GM12878 (cell line): ENCODE measurements around the gene MRGPRF. TPM values are rescaled to one million over a fixed set of nuclear protein-coding genes. Genes with fewer than 3 reads are reported as not detected.

Experiments used
- ATAC-seq: fragments of 200-7000 bp; cut with Tn5 transposase; 3 replicates; pipeline ENCODE4 v1.9.1; 2020; ENCODE audit warnings: mild to moderate bottlenecking, moderate library complexity
- BruUV-seq: library from RNA; stranded (reverse); fragments of 400-500 nt; replicated peaks from 2 replicates; lab custom pipeline; 2021; lab: Mats Ljungman, UMichigan
- CTCF ChIA-PET: fragments of 300-600 bp; sonication (Branson Sonifier 250); formaldehyde crosslinking; extraction: SDS; loops from one replicate; lab custom pipeline; 2021; ENCODE audit warnings: inconsistent platforms; lab: Yijun Ruan, JAX
- POLR2A ChIA-PET: fragments of 350-600 bp; formaldehyde crosslinking; extraction: SDS; loops from one replicate; lab custom pipeline; 2021; ENCODE audit warnings: inconsistent platforms; lab: Charles Lee
- RAD21 ChIA-PET: fragments of 300-600 bp; sonication (Branson Sonifier 250); formaldehyde crosslinking; loops from one replicate; lab custom pipeline; 2023; ENCODE audit warnings: antibody characterized with exemption; ENCODE audit not compliant: unreplicated experiment; lab: Charles Lee
- SMC1A ChIA-PET: fragments of 300-600 bp; sonication (Branson Sonifier 250); formaldehyde crosslinking; loops from one replicate; lab custom pipeline; 2023; ENCODE audit not compliant: unreplicated experiment, uncharacterized antibody; lab: Charles Lee
- DNase-seq: peaks from one replicate; pipeline ENCODE4 v3.0.0-alpha.2; 2011; ENCODE audit warnings: low read depth, low spot score
- FAIRE-seq: peaks from 3 replicates; lab custom pipeline; 2011; peaks lifted over from hg19 to GRCh38; lab: Jason Lieb, UNC
- H2AFZ ChIP-seq: 2 replicates; pipeline ENCODE4 v1.6.0; 2011; ENCODE audit warnings: low read depth, low read length, control low read depth; ENCODE audit not compliant: control insufficient read depth
- H3K27ac ChIP-seq: 2 replicates; pipeline ENCODE4 v1.5.1; 2011; ENCODE audit warnings: control low read depth; ENCODE audit not compliant: control insufficient read depth, insufficient read depth
- H3K27me3 ChIP-seq, 2 experiments: replicated peaks in 1 of 2; 2 replicates each; pipeline versions ENCODE4 v1.6.0 to v1.6.1; 2011; ENCODE audit warnings: low read length in 1 of 2; ENCODE audit not compliant: control insufficient read depth in 2 of 2, insufficient read depth in 2 of 2
- H3K36me3 ChIP-seq, 2 experiments: 2 replicates each; pipeline ENCODE4 v1.5.1; 2011; ENCODE audit warnings: low read length in 1 of 2; ENCODE audit not compliant: control insufficient read depth in 2 of 2, insufficient read depth in 2 of 2
- H3K4me1 ChIP-seq: 2 replicates; pipeline ENCODE4 v1.6.1; 2011; ENCODE audit warnings: mild to moderate bottlenecking, low read length, moderate library complexity, mixed read lengths; ENCODE audit not compliant: control insufficient read depth, insufficient read depth
- H3K4me2 ChIP-seq: 2 replicates; pipeline ENCODE4 v1.6.0; 2011; ENCODE audit warnings: control low read depth; ENCODE audit not compliant: control insufficient read depth, insufficient read depth
- H3K4me3 ChIP-seq: fragments of 200-600 bp; sonication (generic); 2 replicates; pipeline ENCODE4 v1.5.1; 2016
- H3K79me2 ChIP-seq: 2 replicates; pipeline ENCODE4 v1.6.0; 2011; ENCODE audit warnings: low read length; ENCODE audit not compliant: control insufficient read depth, insufficient read depth
- H3K9ac ChIP-seq: 2 replicates; pipeline ENCODE4 v1.8.0; 2011; ENCODE audit warnings: low read length, control low read depth, mixed read lengths; ENCODE audit not compliant: control insufficient read depth, insufficient read depth
- H3K9me3 ChIP-seq: replicated peaks from 3 replicates; pipeline ENCODE4 v1.5.1; 2011; ENCODE audit warnings: mild to moderate bottlenecking, low read length; ENCODE audit not compliant: control insufficient read depth, insufficient read depth
- H4K20me1 ChIP-seq: 2 replicates; pipeline ENCODE4 v1.6.0; 2011; ENCODE audit not compliant: control insufficient read depth, insufficient read depth
- ASH2L ChIP-seq: fragments of 300-600, 200-600 bp; sonication (generic); IDR thresholded peaks from 2 replicates; pipeline ENCODE4 v1.6.1; 2017; ENCODE audit warnings: low read depth, mild to moderate bottlenecking, borderline replicate concordance
- BMI1 ChIP-seq: fragments of 450-650 bp; IDR thresholded peaks from 2 replicates; pipeline ENCODE4 v1.6.1; 2016; ENCODE audit warnings: mild to moderate bottlenecking, moderate library complexity, borderline replicate concordance
- EP300 ChIP-seq, 2 experiments: fragments of 150-350 bp in 1 of 2; IDR thresholded peaks; 2 replicates each; pipeline ENCODE4 v1.6.1; 2011 to 2012; ENCODE audit warnings: low read depth in 2 of 2, low read length in 2 of 2, borderline replicate concordance in 1 of 2, improper control_type of control experiment in 1 of 2, inconsistent platforms in 1 of 2; ENCODE audit not compliant: control insufficient read depth in 1 of 2
- NFIC ChIP-seq: IDR thresholded peaks from 2 replicates; pipeline ENCODE4 v1.6.1; 2012; ENCODE audit warnings: low read depth, mild to moderate bottlenecking, inconsistent platforms, low read length, moderate library complexity
- POLR2AphosphoS2 ChIP-seq: IDR thresholded peaks from 2 replicates; pipeline ENCODE4 v1.6.1; 2011; ENCODE audit warnings: low read depth, mild to moderate bottlenecking, low read length, improper control_type of control experiment, moderate library complexity
- SMAD5 ChIP-seq: IDR thresholded peaks from 2 replicates; pipeline ENCODE4 v1.6.1; 2016; ENCODE audit warnings: antibody characterized with exemption, low read depth
- SMARCA5 ChIP-seq: fragments of 450-650 bp; IDR thresholded peaks from 2 replicates; pipeline ENCODE4 v1.6.1; 2017; ENCODE audit warnings: mild to moderate bottlenecking
- SRF ChIP-seq, 2 experiments: IDR thresholded peaks; 2 replicates each; pipeline ENCODE4 v1.6.1; 2011; ENCODE audit warnings: low read depth in 2 of 2, low read length in 2 of 2, mild to moderate bottlenecking in 1 of 2, moderate library complexity in 1 of 2
- WRNIP1 ChIP-seq: IDR thresholded peaks from 2 replicates; pipeline ENCODE4 v1.6.1; 2011; ENCODE audit warnings: low read depth, low read length, improper control_type of control experiment, borderline replicate concordance
- ZNF384 ChIP-seq: IDR thresholded peaks from 2 replicates; pipeline ENCODE4 v1.6.1; 2012; ENCODE audit warnings: low read depth, mild to moderate bottlenecking, low read length, improper control_type of control experiment, borderline replicate concordance
- WGBS: methylation state at CpG from one replicate; pipeline ENCODE4 v1.1.6; 2016; ENCODE audit warnings: low lambda C conversion rate; ENCODE audit not compliant: insufficient replicate concordance, insufficient coverage; ENCODE audit errors: missing lambda C conversion rate; 5-methylcytosine and 5-hydroxymethylcytosine counted together
- in situ Hi-C: fragments of 300-500 bp; cut with MboI; formaldehyde crosslinking; loops from 9 replicates; pipeline ENCODE4 v1.14.3; 2018; ENCODE audit warnings: mixed read lengths
- intact Hi-C: fragments of 100-400 bp; cut with micrococcal nuclease; formaldehyde crosslinking; loops from one replicate; pipeline ENCODE4 v1.14.2; 2022; ENCODE audit not compliant: unreplicated experiment
- polyA plus RNA-seq, 11 experiments: library from polyadenylated mRNA; depleted of rRNA in 4 of 11; unstranded in 6 of 11; stranded (reverse) in 5 of 11; fragments of >200 nt; fragmentation: Nextera tagmentation in 4 of 11; fragmentation: Illumina TruSeq in 1 of 11; extraction: Ambion mirVana in 4 of 11; extraction: Trizol in 1 of 11; gene quantifications; 1 replicate in 1 of 11; 2 replicates in 10 of 11; pipeline versions ENCODE4 v1.2.1 to v1.2.3, GENCODE V29; 2011 to 2016; ENCODE audit warnings: inconsistent platforms in 2 of 11, missing spikeins in 2 of 11, low read depth in 1 of 11
- total RNA-seq, 4 experiments: library from RNA; depleted of rRNA in 3 of 4; stranded (reverse); fragments of >200 nt in 3 of 4; fragmentation: Illumina TruSeq in 1 of 4; extraction: Trizol in 1 of 4; gene quantifications; 2 replicates each; pipeline versions ENCODE4 v1.2.1 to v1.2.3, GENCODE V29; 2013 to 2021
- TF ChIP-seq, protein P1 (sequence below): IDR thresholded peaks from 2 replicates; pipeline ENCODE4 v1.6.1; 2012; ENCODE audit warnings: low read length, inconsistent platforms
- TF ChIP-seq, protein P2 (sequence below): IDR thresholded peaks from 2 replicates; pipeline ENCODE4 v1.6.1; 2011; ENCODE audit warnings: low read depth, mild to moderate bottlenecking, low read length, moderate library complexity, borderline replicate concordance; ENCODE audit errors: extremely low read depth
- TF ChIP-seq, protein P3 (sequence below): fragments of 450-650 bp; IDR thresholded peaks from 2 replicates; pipeline ENCODE4 v1.6.1; 2016; ENCODE audit warnings: mild to moderate bottlenecking

MRGPRF gene
- total and polyA plus RNA-seq, 10 of the 15 experiments (the other 5 are each of a cell fraction or from before 2014, with no cell fraction given): not detected

GRCh38 chr11:68994894-68995285 is 18.2 kb downstream of the MRGPRF start:
- intact Hi-C loops (no loop called here), in situ Hi-C loops (no loop called here)
- TF ChIP-seq BMI1 (no peak), ZNF384 (no peak), SMARCA5 (no peak)
- TF ChIP-seq, protein P1, sequence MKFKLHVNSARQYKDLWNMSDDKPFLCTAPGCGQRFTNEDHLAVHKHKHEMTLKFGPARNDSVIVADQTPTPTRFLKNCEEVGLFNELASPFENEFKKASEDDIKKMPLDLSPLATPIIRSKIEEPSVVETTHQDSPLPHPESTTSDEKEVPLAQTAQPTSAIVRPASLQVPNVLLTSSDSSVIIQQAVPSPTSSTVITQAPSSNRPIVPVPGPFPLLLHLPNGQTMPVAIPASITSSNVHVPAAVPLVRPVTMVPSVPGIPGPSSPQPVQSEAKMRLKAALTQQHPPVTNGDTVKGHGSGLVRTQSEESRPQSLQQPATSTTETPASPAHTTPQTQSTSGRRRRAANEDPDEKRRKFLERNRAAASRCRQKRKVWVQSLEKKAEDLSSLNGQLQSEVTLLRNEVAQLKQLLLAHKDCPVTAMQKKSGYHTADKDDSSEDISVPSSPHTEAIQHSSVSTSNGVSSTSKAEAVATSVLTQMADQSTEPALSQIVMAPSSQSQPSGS: no peak
- Histone ChIP-seq H3K27ac (no peak overlapping the region), H3K4me1 (no peaks in the 10 kb centered on the region), H3K4me3 (no peak overlapping the region), H3K36me3 (no peaks in the 10 kb centered on the region), H4K20me1 (no peaks in the 10 kb centered on the region), H3K79me2 (no peaks in the 10 kb centered on the region), H3K9ac (no peak overlapping the region), H3K9me3 (no peaks in the 10 kb centered on the region), H3K4me2 (no peak overlapping the region), H2AFZ (no peak overlapping the region), H3K27me3 (0 out of 4 replicates have a peak, but pooled peaks cover 0 to 3% of the 10 kb centered on the region in 2 experiments)
- ChIA-PET RAD21 (no interaction called here), SMC1A (no interaction called here), POLR2A (no interaction called here), CTCF (no interaction called here)
- FAIRE-seq: no peak
- 11% methylated on average over 6 of the region's 6 CpGs for WGBS
- no peak for ATAC-seq
- no TSS peak for BruUV-seq
- no peak for DNase-seq

DNA sequence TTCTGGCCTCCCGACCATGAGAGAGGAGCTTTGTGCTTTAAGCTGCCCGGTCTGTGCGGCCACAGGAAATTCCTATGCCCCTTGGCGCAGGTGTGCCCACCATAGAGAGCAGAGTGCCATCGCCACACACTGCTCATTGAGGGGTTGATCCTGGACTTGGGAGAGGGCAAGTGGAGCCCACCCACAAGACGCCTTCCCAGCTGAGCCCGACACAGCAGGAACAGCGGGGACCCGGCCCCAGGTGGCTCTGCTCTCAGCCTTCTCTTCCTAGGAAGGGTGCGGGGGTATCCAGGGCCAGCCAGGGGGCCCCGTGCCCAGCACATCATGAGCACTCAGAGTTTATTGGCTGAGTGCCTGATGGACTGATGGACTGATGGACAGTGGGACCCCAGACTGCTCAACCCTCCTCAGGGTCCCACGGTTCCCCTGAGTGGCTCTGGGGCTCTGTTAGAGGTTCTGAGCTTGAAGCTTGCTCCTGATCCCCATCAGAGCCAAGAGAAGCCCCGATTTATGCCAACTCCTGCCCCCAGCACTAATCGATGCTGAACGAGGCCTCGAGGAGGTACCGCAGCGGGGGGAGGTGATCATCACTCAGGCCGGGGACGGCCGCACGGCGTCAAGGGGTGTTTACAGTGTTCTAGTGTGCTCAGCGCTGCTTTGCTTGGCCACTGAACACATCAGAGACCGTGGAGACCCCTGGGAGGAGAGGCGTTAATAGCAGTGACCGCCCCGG is 18.7 kb downstream of the MRGPRF start:
- Histone ChIP-seq H3K4me1 (no peaks in the 10 kb centered on the region), H4K20me1 (no peaks in the 10 kb centered on the region), H3K4me3 (no peak overlapping the region), H3K79me2 (no peaks in the 10 kb centered on the region), H3K36me3 (no peaks in the 10 kb centered on the region), H3K9me3 (no peaks in the 10 kb centered on the region), H3K4me2 (no peak overlapping the region), H2AFZ (no peak overlapping the region), H3K27ac (no peak overlapping the region), H3K9ac (no peak overlapping the region), H3K27me3 (0 out of 4 replicates have a peak, but pooled peaks cover 0 to 3% of the 10 kb centered on the region in 2 experiments)
- ChIA-PET SMC1A (no interaction called here), RAD21 (no interaction called here), POLR2A (no interaction called here), CTCF (interaction anchor here (0.7 kb wide), 1 partner anchor 15 kb away, joined by 3 read pairs; no protein-coding TSS in a partner anchor)
- FAIRE-seq (no peak), ATAC-seq (no peak), DNase-seq (no peak)
- 41% methylated on average over 26 of the region's 28 CpGs for WGBS
- no TSS peak for BruUV-seq
- in situ Hi-C loops (no loop called here), intact Hi-C loops (no loop called here)
- TF ChIP-seq, protein P2, sequence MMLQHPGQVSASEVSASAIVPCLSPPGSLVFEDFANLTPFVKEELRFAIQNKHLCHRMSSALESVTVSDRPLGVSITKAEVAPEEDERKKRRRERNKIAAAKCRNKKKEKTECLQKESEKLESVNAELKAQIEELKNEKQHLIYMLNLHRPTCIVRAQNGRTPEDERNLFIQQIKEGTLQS: no peak
- no peak for TF ChIP-seq WRNIP1
- no peak for TF ChIP-seq ASH2L
- no peak for TF ChIP-seq EP300 (IDR thresholded peaks at IDR 0.05; ENCODE audit: borderline replicate concordance in 1 of 2, control insufficient read depth in 1 of 2, low read depth in 2 of 2, low read length in 2 of 2)
- no peak for TF ChIP-seq SRF (IDR thresholded peaks at IDR 0.05; ENCODE audit: low read depth in 2 of 2, low read length in 2 of 2)
- TF ChIP-seq SMAD5: no peak
- TF ChIP-seq, protein P3, sequence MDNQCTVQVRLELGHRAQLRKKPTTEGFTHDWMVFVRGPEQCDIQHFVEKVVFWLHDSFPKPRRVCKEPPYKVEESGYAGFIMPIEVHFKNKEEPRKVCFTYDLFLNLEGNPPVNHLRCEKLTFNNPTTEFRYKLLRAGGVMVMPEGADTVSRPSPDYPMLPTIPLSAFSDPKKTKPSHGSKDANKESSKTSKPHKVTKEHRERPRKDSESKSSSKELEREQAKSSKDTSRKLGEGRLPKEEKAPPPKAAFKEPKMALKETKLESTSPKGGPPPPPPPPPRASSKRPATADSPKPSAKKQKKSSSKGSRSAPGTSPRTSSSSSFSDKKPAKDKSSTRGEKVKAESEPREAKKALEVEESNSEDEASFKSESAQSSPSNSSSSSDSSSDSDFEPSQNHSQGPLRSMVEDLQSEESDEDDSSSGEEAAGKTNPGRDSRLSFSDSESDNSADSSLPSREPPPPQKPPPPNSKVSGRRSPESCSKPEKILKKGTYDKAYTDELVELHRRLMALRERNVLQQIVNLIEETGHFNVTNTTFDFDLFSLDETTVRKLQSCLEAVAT: no peak
- no peak for TF ChIP-seq POLR2AphosphoS2
- no peak for TF ChIP-seq NFIC
